HepG2 (cell line): ENCODE measurements around the gene RBM15B. TPM values are rescaled to one million over a fixed set of nuclear protein-coding genes. Genes with fewer than 3 reads are reported as not detected.

Source experiments
- HOMEZ ChIP-seq: IDR thresholded peaks from 2 replicates; pipeline ENCODE4 v1.6.1; 2016; ENCODE audit warnings: low read depth
- KLF13 ChIP-seq: sonication (generic); formaldehyde crosslinking; IDR thresholded peaks from 2 replicates; pipeline ENCODE4 v1.4.0; 2020; ENCODE audit warnings: mild to moderate bottlenecking, missing genetic modification reagents
- MED13 ChIP-seq: sonication (generic); formaldehyde crosslinking; IDR thresholded peaks from 2 replicates; pipeline ENCODE4 v1.5.0; 2020; ENCODE audit warnings: missing genetic modification reagents
- NFATC3 ChIP-seq: sonication (generic); formaldehyde crosslinking; IDR thresholded peaks from 2 replicates; pipeline ENCODE4 v1.5.1; 2020; ENCODE audit warnings: mild to moderate bottlenecking, missing genetic modification reagents
- RBFOX2 ChIP-seq: fragments of 200-400 bp; formaldehyde crosslinking; IDR thresholded peaks from 2 replicates; pipeline ENCODE4 v1.6.1; 2017; ENCODE audit warnings: low read depth, mild to moderate bottlenecking, low read length
- RELA ChIP-seq: sonication (generic); formaldehyde crosslinking; IDR thresholded peaks from 2 replicates; pipeline ENCODE4 v1.4.0; 2020; ENCODE audit warnings: missing genetic modification reagents
- RXRB ChIP-seq: IDR thresholded peaks from 2 replicates; pipeline ENCODE4 v1.6.1; 2016; ENCODE audit warnings: borderline replicate concordance, missing genetic modification reagents, missing compliant biosample characterization
- SNAI1 ChIP-seq: sonication (generic); formaldehyde crosslinking; IDR thresholded peaks from 2 replicates; pipeline ENCODE4 v1.5.0; 2020; ENCODE audit warnings: mild to moderate bottlenecking, missing genetic modification reagents, borderline replicate concordance
- SOX5 ChIP-seq: IDR thresholded peaks from 2 replicates; pipeline ENCODE4 v1.6.1; 2016; ENCODE audit warnings: borderline replicate concordance
- TGIF2 ChIP-seq: IDR thresholded peaks from 2 replicates; pipeline ENCODE4 v1.6.1; 2016; ENCODE audit warnings: control low read depth, missing compliant biosample characterization
- THRA ChIP-seq: sonication (generic); formaldehyde crosslinking; IDR thresholded peaks from 2 replicates; pipeline ENCODE4 v1.4.0; 2020; ENCODE audit warnings: missing genetic modification reagents, borderline replicate concordance
- TOE1 ChIP-seq: sonication (generic); formaldehyde crosslinking; IDR thresholded peaks from 2 replicates; pipeline ENCODE4 v1.4.0; 2020; ENCODE audit warnings: mild to moderate bottlenecking, missing genetic modification reagents
- ZBTB21 ChIP-seq: sonication (generic); formaldehyde crosslinking; IDR thresholded peaks from 2 replicates; pipeline ENCODE4 v1.4.0; 2020; ENCODE audit warnings: missing genetic modification reagents
- ZBTB3 ChIP-seq: sonication (generic); formaldehyde crosslinking; IDR thresholded peaks from 2 replicates; pipeline ENCODE4 v1.4.0; 2020; ENCODE audit warnings: low read depth, mild to moderate bottlenecking, moderate library complexity, missing genetic modification reagents, borderline replicate concordance
- ZMYM4 ChIP-seq: sonication (generic); formaldehyde crosslinking; IDR thresholded peaks from 2 replicates; pipeline ENCODE4 v1.8.1; 2023; ENCODE audit warnings: mild to moderate bottlenecking, missing genetic modification reagents
- ZNF318 ChIP-seq: sonication (generic); formaldehyde crosslinking; IDR thresholded peaks from 2 replicates; pipeline ENCODE4 v1.4.0; 2020; ENCODE audit warnings: mild to moderate bottlenecking, missing genetic modification reagents
- ZNF343 ChIP-seq: sonication (generic); formaldehyde crosslinking; IDR thresholded peaks from 2 replicates; pipeline ENCODE4 v1.4.0; 2020; ENCODE audit warnings: mild to moderate bottlenecking, missing genetic modification reagents
- ZSCAN22 ChIP-seq: sonication (generic); formaldehyde crosslinking; IDR thresholded peaks from 2 replicates; pipeline ENCODE4 v1.4.0; 2020; ENCODE audit warnings: mild to moderate bottlenecking, missing genetic modification reagents
- polyA plus RNA-seq, 8 experiments: library from polyadenylated mRNA; depleted of rRNA in 3 of 8; stranded (reverse) in 7 of 8; unstranded in 1 of 8; fragments of >200 nt; fragmentation: Illumina TruSeq in 4 of 8; extraction: Trizol in 4 of 8; gene quantifications; 2 replicates each; pipeline versions ENCODE4 v1.2.1 to v1.2.3, GENCODE V29; 2011 to 2016; ENCODE audit warnings: low read depth in 4 of 8, missing spikeins in 1 of 8, mixed read lengths in 1 of 8; ENCODE audit not compliant: insufficient read depth in 1 of 8
- total RNA-seq, 5 experiments: library from RNA; depleted of rRNA; stranded (reverse); fragments of >200 nt; fragmentation: Illumina TruSeq; extraction: Trizol; gene quantifications; 2 replicates each; pipeline ENCODE4 v1.2.3, GENCODE V29; 2016; ENCODE audit warnings: low read depth in 1 of 5

Gene RBM15B
- total and polyA plus RNA-seq, 2 of the 13 experiments (the other 11 are each of a cell fraction or from before 2014, with no cell fraction given) = 8.2 to 19.3 TPM

- TF ChIP-seq ZNF318 (no peak; the same call in 1 of the 2 replicates), RELA (CRISPR knock-in tag) (no peak), ZSCAN22 (no peak), ZBTB21 (no peak), SOX5 (CRISPR knock-in tag) (peak; percentile 24; the same call in 1 of the 2 replicates), RBFOX2 (peak; percentile 82), KLF13 (CRISPR knock-in tag) (no peak), TOE1 (no peak), MED13 (no peak), SNAI1 (CRISPR knock-in tag) (no peak), THRA (CRISPR knock-in tag) (peak; percentile 55; the same call in 1 of the 2 replicates), ZNF343 (peak; percentile 74; the same call in 1 of the 2 replicates), NFATC3 (no peak), RXRB (peak; percentile 68), TGIF2 (CRISPR knock-in tag) (no peak), HOMEZ (CRISPR knock-in tag) (0 out of 2 replicates have a peak, but pooled peaks have one; percentile 17), ZBTB3 (CRISPR knock-in tag) (no peak), ZMYM4 (CRISPR knock-in tag) (peak; percentile 98)
These were observed at the start of gene RBM15B (continued) for GRCh38 chr3:51391075-51391565.
